Measurements from ENCODE around the gene CNNM4. TPM values are rescaled to one million over a fixed set of nuclear protein-coding genes. Genes with fewer than 3 reads are reported as not detected.

Gene CNNM4
- total RNA-seq, 1 experiment from 2014 or later = 14.0 TPM

- TF ChIP-seq ATF1 (CRISPR knock-in tag; IDR thresholded peaks at IDR 0.05) (no peak), IRF2 (CRISPR knock-in tag; IDR thresholded peaks at IDR 0.05; ENCODE audit: borderline replicate concordance, low read depth) (no peak), ATF6 (CRISPR knock-in tag; IDR thresholded peaks at IDR 0.05) (no peak), FOXP4 (CRISPR knock-in tag; IDR thresholded peaks at IDR 0.05) (no peak), E2F5 (CRISPR knock-in tag; IDR thresholded peaks at IDR 0.05) (no peak), E2F4 (CRISPR knock-in tag; IDR thresholded peaks at IDR 0.05; ENCODE audit: borderline replicate concordance, low read depth) (no peak), STAT6 (CRISPR knock-in tag; conservative IDR thresholded peaks at IDR 0.05; ENCODE audit: low read depth) (no peak), FOXJ3 (CRISPR knock-in tag; IDR thresholded peaks at IDR 0.05; ENCODE audit: borderline replicate concordance) (no peak), ZMAT4 (CRISPR knock-in tag; IDR thresholded peaks at IDR 0.05) (no peak), NFATC4 (CRISPR knock-in tag; IDR thresholded peaks at IDR 0.05) (no peak), NR1H2 (CRISPR knock-in tag; IDR thresholded peaks at IDR 0.05) (no peak)
Observed at GRCh38 chr2:96730212-96730611, 30.5 kb upstream of the CNNM4 start (continued).

- H3K9me3 Mint-ChIP-seq = no peaks in the 10 kb centered on the region
- no peak for TF ChIP-seq E2F1 (CRISPR knock-in tag; IDR thresholded peaks at IDR 0.05)
- no peak for TF ChIP-seq FOXJ3 (CRISPR knock-in tag; IDR thresholded peaks at IDR 0.05; ENCODE audit: borderline replicate concordance)
- no peak for TF ChIP-seq GABPB1 (CRISPR knock-in tag; IDR thresholded peaks at IDR 0.05)
- no peak for TF ChIP-seq CREB1 (CRISPR knock-in tag; IDR thresholded peaks at IDR 0.05)
- TF ChIP-seq PREB (CRISPR knock-in tag; IDR thresholded peaks at IDR 0.05; ENCODE audit: borderline replicate concordance) = no peak
- TF ChIP-seq USF1 (CRISPR knock-in tag; IDR thresholded peaks at IDR 0.05) = no peak
- TF ChIP-seq ZNF396 (CRISPR knock-in tag; IDR thresholded peaks at IDR 0.05; ENCODE audit: borderline replicate concordance) = no peak
- TF ChIP-seq CDX4 (CRISPR knock-in tag; IDR thresholded peaks at IDR 0.05; ENCODE audit: borderline replicate concordance) = no peak
- TF ChIP-seq AR (CRISPR knock-in tag; IDR thresholded peaks at IDR 0.05) = no peak
- no peak for TF ChIP-seq RORB (CRISPR knock-in tag; IDR thresholded peaks at IDR 0.05)
Observed at GRCh38 chr2:96733931-96734330, 26.8 kb upstream of the CNNM4 start.

More at GRCh38 chr2:96733931-96734330, 26.8 kb upstream of the CNNM4 start:
- Mint-ChIP-seq H3K27ac (no peak overlapping the region), H3K4me3 (no peak overlapping the region), H3K27me3 (ENCODE audit: low read depth) (no peaks in the 10 kb centered on the region), H3K36me3 (peaks cover 53% of the 10 kb centered on the region), H3K4me1 (peaks cover 1% of the 10 kb centered on the region)
- ChIA-PET POLR2A (no interaction called here), CTCF (interaction anchor here (1.8 kb wide), 1 partner anchor 207 kb away, joined by 3 read pairs; no protein-coding TSS in a partner anchor)
- no peak for DNase-seq (ENCODE audit: low spot score)
- ATAC-seq = no peak

Data from WTC11 (cell line).